ENCODE measurements around the gene SMURF2. TPM values are rescaled to one million over a fixed set of nuclear protein-coding genes. Genes with fewer than 3 reads are reported as not detected.
A peak's percentile ranks its signal among the peaks of the same experiment; 100 is the strongest.

The SMURF2 gene
- total and polyA plus RNA-seq, 9 of the 15 experiments (the other 6 are each of a cell fraction or from before 2014, with no cell fraction given): 3.8 to 22.0 (median 14.8) TPM

DNA sequence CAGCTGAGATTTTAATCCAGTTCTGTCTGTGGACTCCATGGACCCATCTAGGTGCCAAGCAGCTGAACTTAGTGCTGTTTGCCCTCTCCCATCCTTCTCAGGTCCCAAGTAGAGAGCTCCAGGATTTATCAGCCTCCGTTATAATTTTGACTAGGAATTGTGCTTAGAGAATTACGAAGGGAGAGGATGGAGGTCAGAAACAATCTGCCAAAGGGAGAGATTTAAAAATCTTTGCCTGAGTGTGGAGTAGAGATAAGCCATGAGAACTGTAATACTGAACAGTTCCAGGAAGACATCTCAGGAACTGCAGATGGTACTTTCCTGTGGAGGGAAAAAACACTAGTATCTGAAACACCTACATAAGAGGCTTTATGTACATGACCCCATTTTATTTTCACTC, 128.3 kb downstream of the SMURF2 start (continued):
- TF ChIP-seq SOX6 (IDR thresholded peaks at IDR 0.05) (peak; percentile 70; the same call in 1 of the 2 replicates), KDM1A (IDR thresholded peaks at IDR 0.05) (peak; percentile 100), MTA2 (IDR thresholded peaks at IDR 0.05; ENCODE audit: low read depth) (peak; percentile 88), MCM2 (IDR thresholded peaks at IDR 0.05; ENCODE audit: low read depth) (no peak), MBD1 (CRISPR knock-in tag; IDR thresholded peaks at IDR 0.05) (no peak), TCF3 (CRISPR knock-in tag; IDR thresholded peaks at IDR 0.05) (peak; percentile 87), EP300 (IDR thresholded peaks at IDR 0.05; ENCODE audit: low read length) (peak; percentile 38; the same call in 1 of the 2 replicates), TCF15 (CRISPR knock-in tag; IDR thresholded peaks at IDR 0.05) (0 out of 2 replicates have a peak, but pooled peaks have one; percentile 20), TFAM (CRISPR knock-in tag; conservative IDR thresholded peaks at IDR 0.05) (no peak), ARID1B (IDR thresholded peaks at IDR 0.05) (peak; percentile 93), NCOR1 (IDR thresholded peaks at IDR 0.05) (peak; percentile 82), STAT5A (IDR thresholded peaks at IDR 0.05; ENCODE audit: borderline replicate concordance, low read length) (peak; percentile 86; the same call in 1 of the 2 replicates), NCOA2 (IDR thresholded peaks at IDR 0.05; ENCODE audit: partially characterized antibody in 2 of 2) (peak in 1 of 2 experiments; percentile 84), SMARCA4 (IDR thresholded peaks at IDR 0.05) (peak; percentile 52), ZZZ3 (IDR thresholded peaks at IDR 0.05) (0 out of 2 replicates have a peak, but pooled peaks have one; percentile 52), POU5F1 (IDR thresholded peaks at IDR 0.05; ENCODE audit: borderline replicate concordance, low read depth, low read length, partially characterized antibody) (no peak)
- TF ChIP-seq, protein P1, sequence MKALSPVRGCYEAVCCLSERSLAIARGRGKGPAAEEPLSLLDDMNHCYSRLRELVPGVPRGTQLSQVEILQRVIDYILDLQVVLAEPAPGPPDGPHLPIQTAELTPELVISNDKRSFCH (CRISPR knock-in tag; IDR thresholded peaks at IDR 0.05): no peak
- TF ChIP-seq, protein P1 (tag; IDR thresholded peaks at IDR 0.05): 0 out of 2 replicates have a peak, but pooled peaks have one; percentile 21
- TF ChIP-seq, protein P2, sequence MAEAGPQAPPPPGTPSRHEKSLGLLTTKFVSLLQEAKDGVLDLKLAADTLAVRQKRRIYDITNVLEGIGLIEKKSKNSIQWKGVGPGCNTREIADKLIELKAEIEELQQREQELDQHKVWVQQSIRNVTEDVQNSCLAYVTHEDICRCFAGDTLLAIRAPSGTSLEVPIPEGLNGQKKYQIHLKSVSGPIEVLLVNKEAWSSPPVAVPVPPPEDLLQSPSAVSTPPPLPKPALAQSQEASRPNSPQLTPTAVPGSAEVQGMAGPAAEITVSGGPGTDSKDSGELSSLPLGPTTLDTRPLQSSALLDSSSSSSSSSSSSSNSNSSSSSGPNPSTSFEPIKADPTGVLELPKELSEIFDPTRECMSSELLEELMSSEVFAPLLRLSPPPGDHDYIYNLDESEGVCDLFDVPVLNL (CRISPR knock-in tag; IDR thresholded peaks at IDR 0.05; ENCODE audit: low read depth): no peak

Measured in K562 (cell line).